GM12801 (cell line): ENCODE measurements around the gene TAC4.

ENCODE experiments used
- TF ChIP-seq, protein P1 (sequence below): IDR thresholded peaks from one replicate; pipeline ENCODE4 v1.5.1; 2011; ENCODE audit warnings: control low read depth; ENCODE audit not compliant: insufficient read length; ENCODE audit errors: extremely low read depth

TAC4 gene

DNA sequence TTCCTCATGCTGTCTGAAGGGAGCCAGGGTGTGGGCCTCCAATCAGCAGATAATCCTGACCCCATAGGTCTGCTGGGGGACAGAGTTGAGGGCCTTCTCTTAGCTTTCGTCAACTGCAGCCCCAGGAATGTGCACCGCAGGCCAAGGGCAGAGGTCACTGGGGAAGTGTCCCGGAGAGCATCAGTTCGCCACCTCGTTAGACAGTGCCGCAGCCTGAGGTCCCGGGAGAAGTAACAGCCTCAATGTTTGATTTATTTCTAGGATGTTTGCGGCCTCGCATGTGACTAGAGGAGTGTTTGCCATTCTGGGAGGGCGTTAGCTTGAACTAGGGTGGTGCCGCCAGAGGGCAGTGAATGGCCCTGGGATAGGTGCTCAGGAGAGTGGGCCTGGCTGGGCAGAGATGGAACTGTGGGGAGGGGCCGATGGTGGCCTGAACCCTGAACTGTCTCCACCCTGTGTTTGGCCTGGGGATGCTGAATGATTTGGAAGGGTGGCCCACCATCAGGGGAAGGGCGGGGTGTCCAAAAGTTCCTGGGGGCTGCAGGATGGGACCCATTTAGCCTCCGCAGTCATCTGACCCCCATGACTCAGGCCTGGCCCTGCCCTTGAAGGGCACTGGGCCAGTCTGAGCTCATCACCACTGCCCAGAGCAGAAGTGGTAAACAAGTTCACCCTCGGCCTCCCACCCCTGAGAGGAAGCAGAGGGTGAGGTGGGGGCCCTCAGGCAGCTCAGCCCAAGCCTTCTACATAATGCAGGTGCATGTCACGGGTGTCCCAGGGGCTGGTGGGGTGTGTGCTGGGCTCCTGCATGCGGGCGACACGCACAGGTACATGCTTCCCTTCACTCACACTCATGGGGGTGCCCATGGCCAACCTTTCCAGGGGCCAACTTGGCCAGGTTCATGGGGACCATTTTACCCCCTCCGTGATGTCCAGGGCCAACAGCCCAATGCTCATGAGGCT is 12.4 kb upstream of the TAC4 start:
- TF ChIP-seq, protein P1, sequence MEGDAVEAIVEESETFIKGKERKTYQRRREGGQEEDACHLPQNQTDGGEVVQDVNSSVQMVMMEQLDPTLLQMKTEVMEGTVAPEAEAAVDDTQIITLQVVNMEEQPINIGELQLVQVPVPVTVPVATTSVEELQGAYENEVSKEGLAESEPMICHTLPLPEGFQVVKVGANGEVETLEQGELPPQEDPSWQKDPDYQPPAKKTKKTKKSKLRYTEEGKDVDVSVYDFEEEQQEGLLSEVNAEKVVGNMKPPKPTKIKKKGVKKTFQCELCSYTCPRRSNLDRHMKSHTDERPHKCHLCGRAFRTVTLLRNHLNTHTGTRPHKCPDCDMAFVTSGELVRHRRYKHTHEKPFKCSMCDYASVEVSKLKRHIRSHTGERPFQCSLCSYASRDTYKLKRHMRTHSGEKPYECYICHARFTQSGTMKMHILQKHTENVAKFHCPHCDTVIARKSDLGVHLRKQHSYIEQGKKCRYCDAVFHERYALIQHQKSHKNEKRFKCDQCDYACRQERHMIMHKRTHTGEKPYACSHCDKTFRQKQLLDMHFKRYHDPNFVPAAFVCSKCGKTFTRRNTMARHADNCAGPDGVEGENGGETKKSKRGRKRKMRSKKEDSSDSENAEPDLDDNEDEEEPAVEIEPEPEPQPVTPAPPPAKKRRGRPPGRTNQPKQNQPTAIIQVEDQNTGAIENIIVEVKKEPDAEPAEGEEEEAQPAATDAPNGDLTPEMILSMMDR, result no peak

DNA sequence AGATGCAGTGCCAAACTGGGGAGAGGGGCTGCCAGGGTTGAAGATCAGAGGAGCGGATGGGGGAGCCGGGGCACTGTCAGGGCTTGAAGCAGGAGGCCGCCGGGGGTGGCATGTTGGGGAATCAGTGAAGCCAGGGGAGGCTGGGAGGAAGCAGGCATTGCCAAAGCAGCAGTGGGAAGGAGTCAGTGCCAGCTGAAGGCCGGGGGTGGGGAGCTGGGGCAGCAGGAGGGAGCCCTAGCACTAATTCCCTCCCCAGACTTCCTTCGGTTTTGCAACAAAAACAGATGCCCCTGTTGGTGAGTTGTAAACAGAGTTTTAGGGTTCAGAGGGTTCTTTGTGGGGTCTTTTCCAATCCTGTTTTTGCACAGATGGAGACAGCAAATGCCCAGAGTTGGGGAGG is 10.9 kb upstream of the TAC4 start:
- TF ChIP-seq, protein P1, result no peak

DNA sequence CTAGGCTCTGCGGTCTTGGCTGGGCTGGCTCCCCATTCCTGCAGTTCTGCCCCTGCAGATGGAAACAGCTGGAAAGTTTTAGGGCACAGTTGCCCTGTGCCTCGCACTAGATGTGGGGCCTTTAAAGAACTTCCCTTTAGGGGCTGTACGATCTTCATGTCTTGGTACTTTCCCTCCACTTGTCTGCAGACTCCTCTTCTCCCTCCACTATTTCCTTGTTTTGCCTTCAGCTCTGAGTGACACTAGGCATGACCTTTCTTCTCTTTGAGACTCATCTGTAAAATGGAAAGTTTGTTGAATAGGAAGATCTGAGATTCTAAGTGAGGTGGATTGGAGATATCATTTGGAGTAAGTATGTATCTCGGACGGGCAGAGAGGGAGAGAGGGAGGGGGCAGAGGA is 6.3 kb upstream of the TAC4 start:
- TF ChIP-seq, protein P1, result no peak

DNA sequence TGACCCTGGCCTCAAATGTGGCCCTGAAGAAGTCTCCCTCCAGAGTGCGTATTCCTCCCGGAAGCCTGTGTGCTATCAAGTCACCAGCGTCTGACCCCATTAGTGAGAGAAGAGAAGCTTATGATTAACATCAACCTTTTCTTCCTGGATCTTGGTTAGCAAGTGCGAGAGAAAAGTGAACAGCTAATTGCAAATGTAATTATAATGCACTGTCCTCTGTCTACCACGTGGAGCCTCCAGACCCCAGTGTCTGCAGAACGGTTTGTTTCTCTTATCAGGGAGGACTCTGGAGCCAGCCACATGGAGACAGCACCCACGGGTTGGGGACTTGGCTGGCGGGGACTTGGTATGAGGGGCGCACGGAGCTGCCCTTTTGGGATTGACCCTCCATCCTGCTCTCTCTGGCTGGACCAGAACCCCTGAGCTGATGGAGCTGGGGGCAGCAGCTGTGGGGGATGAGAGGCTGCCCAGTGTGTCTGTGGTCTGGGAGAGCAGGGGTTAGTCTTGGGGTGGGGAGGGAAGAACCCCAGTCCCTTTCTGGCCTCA is 5.7 kb upstream of the TAC4 start:
- TF ChIP-seq, protein P1, result no peak

DNA sequence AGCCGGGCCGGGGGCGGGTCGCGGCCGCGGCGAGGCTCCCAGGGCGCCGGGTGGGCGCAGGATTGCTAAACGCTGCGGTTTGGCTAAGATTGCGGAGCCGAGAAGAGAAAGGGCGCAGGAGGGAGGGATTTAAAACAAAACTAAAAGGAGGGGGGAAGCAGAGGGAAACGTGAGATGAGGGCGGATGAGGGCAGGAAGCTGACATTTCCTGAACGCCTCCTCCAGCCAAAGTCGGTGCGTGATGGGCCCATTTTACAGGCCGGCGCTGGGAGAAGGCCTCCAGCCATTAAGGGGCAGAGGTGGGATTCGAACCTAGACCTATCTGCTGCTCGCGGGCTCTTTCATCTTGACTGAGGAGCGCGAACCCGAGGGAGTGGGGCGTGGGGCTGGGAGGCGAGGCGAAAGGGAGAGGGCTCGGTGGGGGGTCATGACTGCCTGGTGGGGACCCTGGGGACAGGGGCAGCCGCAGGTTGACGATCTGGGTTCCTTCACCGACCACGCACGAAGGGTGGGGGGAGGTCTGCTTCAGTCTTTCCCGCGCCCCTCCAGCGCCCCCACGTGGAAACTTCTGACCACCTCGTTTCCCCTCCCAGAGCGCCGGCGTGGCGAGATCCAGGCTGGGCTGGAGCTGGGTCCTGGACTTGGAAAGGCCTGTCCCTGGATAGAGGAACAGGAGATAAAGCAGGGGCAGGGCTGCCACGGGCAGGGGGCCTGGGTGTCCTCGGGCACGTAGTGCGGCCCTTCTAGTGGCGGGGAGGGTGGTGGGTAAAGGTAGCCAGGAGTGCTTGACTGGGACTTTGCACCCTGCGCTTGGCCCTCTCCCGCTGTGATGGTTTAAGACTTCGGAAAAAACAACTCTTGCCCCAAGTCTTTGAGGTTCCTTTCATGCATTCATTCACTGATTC is 3.8 kb upstream of the TAC4 start:
- TF ChIP-seq, protein P1, result no peak

DNA sequence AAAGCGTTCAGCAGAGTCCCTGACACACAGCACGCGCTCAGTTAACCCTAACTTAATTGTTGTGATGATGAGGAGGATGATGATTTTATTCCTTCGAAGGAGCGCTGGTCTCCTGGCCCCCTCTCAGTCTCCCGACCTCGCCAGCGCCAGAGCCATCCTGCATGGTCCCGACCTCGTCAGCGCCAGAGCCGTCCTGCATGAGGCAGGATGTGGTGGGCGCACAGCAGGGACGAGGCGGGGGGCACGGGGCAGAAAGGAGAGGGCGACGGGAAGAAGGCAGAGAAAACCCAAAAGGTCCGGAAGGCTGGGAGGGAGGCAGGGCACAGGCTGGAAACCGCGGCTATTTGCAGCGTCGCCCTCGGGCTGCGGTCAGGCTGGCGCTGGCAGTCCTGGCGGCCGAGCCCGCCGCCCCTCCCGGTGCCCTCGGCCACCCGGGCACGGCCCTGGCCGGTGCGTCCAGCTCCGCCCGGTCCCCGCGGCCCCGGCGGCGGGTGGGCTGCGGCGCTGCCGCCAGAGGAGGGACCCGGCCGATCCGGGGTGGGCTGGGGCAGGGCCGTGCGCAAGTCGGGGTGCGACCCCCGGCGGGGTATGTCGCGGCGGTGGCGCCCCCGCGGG is 3.0 kb upstream of the TAC4 start:
- TF ChIP-seq, protein P1, result no peak

DNA sequence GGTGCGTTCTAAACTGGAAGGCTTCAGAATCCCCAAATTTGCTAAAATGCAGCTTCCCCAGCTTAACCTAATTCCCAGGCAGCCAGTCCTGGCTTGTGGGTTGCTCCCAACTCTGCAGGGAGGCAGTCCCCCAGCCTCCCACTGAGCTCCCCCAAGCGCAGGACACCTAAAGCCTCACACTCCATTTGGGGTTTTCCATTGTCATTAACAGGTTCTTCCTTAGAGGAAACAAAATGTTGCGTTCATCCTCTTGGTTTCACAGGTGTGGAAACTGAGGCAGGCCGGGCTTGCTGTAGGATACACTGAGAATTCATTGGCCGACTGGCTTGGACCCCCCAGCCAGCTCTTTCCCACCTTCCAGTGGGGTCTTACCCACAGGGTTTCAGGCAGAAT is 2.3 kb upstream of the TAC4 start:
- TF ChIP-seq, protein P1, result no peak
